ENCODE measurements around the gene GAP43. TPM values are rescaled to one million over a fixed set of nuclear protein-coding genes. Genes with fewer than 3 reads are reported as not detected.
"Not testable (repeated sequence)": the region's sequence is repeated elsewhere in the genome, so short reads cannot be mapped to it uniquely, and the experiment has no call there.

GAP43 gene
- total RNA-seq, 1 donor from 2014 or later, result not detected

DNA sequence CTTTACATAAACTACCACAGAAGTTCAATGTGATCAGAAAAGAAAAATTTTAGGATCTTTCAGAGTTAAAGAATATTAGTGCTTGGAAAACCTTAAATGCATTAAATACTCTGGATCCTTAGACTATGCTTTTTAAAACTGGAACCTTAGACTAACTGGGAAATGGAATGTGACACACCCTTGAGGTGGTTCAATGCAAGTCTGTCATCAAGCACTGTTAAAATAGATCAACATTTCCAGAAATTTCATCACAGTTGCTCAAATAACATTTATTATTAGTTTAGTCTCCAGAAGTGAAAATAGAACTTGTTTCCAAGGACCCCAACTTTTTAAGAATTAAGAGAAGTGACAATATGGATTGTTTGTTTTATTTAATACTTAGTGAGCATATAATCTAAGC, 71.8 kb downstream of the GAP43 start:
- intact Hi-C loops (cut with micrococcal nuclease), result no loop called here

DNA sequence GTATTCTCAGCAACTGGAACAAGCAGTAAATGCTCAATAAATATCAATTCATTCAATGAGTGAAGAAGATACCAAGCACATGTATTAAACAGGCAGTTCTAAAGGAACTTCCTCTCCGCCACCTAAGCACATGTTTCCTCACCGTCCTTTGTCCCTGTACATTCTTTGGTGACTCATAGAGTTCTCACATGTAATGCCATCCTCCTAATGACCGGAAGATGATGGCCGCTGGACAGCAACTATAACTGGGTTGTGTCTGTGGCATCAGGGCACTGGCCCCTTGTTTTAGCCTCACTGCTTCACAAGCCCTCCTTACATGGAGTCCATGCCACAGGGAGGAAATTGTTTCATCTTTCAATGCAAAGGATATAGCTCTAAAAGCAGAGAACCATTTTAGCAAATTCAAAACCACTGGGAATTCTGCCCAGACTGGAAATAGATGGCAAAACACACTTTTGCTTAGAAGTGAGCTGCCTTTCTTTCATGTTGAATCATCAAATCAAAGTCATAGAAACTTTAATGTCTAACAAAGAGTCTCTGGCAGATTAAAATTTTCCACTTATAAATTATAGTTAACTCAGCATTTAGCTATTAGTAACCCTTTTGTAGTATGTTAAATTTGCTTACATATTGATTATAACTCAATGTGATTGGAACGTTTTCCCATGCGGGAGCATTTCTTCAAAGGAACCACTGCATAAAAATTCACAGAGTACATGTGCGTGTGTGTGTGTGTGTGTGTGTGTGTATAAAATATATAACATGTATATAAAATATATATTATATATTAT, 74.1 kb downstream of the GAP43 start:
- intact Hi-C loops (cut with micrococcal nuclease), result no loop called here

DNA sequence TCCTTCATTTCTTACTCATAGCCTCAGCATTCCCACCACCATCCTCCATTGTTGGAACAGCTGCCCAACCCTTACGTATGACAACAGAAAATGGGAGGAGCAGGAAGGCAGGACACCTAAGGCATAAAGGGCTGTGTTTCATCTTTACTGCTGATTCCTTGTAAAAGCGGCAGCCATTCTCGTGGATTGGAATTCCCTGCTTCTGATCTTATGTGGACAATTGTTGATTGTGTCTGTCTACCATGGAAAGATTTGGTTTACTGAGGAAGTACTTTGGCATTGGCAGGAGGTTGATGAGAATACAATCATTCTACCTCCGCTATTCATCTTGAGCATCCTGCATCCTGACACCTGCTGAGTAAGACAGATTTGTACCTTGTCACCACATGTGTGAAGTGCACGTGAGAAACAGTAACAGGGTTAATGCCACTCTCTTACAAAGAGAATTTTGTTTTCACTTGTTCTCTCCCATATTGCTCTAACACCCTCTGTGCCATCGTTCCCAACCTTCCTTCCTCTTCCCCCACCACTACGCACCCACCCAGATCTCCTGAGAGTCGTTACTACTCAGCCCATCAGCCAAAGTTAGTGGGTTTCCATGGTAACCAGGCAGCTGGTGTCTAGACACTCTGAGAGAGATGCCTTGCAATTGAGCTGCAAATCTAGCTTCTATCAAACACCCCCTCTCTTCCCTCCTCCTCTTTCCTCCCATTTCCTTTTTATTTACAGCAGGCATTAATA, 75.7 kb downstream of the GAP43 start:
- intact Hi-C loops (cut with micrococcal nuclease), result no loop called here

DNA sequence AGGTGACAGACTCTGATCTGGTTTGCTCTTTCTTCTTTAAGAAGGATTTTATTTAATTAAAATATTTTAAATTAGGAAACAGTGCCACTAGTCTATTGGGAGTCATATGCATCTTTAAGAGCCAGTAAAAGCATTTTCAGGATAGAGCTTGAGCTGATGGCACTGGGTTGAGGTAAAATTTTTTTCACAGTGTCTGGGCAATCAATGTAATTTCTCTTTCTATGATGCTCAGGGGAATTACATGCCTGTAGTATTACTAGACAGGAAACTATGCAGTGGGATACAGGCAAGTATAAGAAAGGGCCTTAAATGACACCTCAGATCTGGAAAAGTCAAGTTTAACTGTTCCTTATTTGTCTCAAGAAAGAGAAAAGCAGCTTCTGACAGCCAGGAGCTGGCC, 76.4 kb downstream of the GAP43 start:
- intact Hi-C loops (cut with micrococcal nuclease), result no loop called here

GRCh38 chr3:115702598-115702997, 79.3 kb downstream of the GAP43 start:
- intact Hi-C loops (cut with micrococcal nuclease), result no loop called here

DNA sequence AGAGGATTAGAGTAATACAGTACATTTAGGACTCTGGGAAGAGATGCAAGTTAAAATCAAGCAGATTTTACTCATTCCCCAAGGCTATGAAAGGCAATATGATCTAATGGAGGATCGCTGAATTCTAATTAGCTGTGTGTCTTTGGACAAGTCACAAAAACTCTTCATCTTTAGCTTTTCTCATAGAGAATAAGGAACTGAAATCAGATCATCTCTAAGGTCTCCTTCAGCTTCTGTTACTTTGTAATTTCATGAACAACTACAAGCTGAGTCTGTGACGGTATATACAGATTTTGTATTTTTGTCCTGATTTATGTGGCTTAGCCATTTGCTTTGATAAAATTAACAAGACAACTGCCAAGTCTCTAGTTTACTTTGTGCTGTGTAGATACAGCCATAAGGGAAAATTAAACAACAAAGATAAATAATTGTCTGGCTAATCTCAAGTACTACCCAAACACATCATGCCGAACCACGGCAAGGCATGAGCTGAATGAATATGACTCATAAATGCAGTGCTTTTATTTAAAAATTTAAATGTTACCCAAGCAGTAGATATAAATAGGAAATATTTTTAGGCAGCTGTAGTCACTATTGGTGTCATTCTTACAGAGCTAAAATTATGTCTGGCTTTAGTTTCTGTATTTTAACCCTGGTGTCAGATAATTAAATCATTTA, 81.5 kb downstream of the GAP43 start:
- intact Hi-C loops (cut with micrococcal nuclease), result no loop called here

DNA sequence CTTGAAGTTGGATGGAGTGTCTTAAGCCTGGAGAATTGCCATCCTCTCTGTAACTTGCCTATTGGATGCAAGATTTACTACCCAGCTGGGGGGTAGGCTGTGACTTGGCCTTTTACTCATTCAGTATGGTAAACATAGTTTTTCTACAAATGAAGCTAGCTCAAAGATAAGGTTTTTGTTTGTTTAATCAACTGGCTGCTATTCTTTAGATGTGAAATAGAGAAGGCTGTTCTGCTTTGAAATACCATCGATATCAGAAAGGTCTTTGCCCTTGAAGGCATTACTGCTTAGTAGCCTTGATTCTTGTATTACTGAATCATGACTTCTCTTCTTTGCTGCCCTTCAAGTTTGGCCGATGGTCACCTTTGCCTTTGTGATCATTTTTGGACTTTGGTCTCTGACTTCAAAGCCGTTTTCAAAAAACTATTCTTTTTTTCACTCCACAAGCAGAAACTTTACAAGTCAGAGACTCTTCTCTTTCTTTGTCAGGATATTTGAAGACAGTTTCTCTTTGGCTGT, 83.1 kb downstream of the GAP43 start:
- intact Hi-C loops (cut with micrococcal nuclease), result no loop called here

- intact Hi-C loops (cut with micrococcal nuclease), result no loop called here
These were observed 85.2 kb downstream of the GAP43 start for GRCh38 chr3:115708540-115708939.

DNA sequence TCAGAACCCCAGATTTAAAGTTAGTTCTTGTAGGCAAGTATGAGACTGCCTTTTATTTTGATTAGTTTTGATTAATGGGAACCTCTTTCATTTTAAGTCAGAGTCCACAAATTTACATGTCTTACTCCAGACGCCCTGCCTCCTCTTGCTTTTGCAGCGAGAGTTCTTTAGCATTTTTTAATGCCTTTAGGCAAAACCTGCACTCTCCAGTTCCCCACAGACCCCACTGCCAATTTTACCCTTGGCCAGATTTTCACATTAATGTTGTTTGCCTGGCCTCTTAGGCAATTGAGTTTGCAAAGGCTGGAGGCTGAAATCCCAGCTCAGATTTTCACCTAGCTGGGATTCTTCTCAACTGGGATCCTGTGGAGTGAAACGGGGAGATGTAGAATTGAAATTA, 85.8 kb downstream of the GAP43 start:
- intact Hi-C loops (cut with micrococcal nuclease), result no loop called here

DNA sequence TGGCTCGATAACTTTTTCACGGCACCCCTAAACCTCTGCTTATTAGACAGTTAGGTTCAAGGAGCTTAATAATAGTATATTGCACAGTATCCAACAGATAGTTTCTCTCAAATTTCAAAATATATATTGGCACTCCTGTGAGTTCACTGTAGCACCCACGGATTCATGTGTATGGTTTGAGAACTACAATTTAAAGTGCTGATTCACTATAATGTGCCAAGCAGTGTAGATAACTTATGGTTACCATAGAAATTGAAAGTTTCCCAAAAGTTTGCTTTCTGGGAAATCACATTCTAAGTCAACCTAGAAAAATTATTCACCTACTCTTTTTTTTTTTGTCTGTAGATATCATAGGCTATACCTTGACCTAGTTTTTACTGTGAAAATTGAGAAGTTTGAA, 86.6 kb downstream of the GAP43 start:
- intact Hi-C loops (cut with micrococcal nuclease), result no loop called here

- intact Hi-C loops (cut with micrococcal nuclease), result no loop called here
These were observed 87.5 kb downstream of the GAP43 start for GRCh38 chr3:115710799-115711198.

- intact Hi-C loops (cut with micrococcal nuclease), result no loop called here
These were observed 89.6 kb downstream of the GAP43 start for GRCh38 chr3:115712871-115713270.

DNA sequence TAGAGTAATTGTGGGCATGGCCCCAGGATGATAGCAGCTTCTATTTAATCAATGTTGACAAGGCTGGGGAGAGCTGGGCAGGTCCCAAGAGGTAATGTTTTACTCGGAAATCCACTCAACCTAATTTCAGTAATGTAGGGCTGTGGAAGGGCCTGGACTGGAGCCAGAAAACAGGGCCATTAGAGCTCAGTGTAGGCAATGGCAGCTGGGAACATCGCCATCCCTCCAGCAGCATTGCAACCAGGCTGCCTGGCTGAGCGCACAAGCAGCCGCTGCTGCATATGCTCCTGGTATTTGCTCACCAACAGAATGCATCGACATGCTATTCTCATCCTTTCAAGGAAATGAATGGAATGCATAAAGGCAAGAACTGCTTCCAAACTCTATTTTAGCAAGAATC, 90.0 kb downstream of the GAP43 start:
- intact Hi-C loops (cut with micrococcal nuclease), result no loop called here

DNA sequence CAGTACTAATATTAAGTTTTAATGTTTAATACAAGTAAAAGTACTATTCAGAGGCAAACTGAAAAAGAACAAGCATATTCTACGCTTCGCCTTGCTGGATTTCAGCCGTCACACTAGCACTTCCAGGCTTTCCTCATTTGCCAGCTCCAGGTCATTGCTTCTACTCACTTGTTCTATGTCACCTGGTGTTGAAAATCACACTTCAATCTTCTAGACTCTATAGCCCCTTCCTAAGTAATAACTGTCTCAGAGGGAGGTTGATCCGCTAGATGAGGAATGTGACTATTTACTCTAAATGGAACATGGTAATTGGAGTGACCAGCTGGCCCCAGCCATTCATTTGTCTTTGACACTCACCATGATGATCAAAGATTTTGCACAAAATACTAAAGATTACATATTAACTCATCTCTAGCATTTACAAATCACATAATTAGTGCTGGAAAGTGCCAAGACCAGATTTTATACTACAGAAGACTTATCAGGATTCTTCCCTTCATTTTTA, 92.0 kb downstream of the GAP43 start:
- intact Hi-C loops (cut with micrococcal nuclease), result no loop called here

GRCh38 chr3:115720983-115721382, 97.7 kb downstream of the GAP43 start:
- intact Hi-C loops (cut with micrococcal nuclease), result no loop called here

GRCh38 chr3:115725800-115726199, 102.5 kb downstream of the GAP43 start:
- intact Hi-C loops (cut with micrococcal nuclease), result no loop called here

DNA sequence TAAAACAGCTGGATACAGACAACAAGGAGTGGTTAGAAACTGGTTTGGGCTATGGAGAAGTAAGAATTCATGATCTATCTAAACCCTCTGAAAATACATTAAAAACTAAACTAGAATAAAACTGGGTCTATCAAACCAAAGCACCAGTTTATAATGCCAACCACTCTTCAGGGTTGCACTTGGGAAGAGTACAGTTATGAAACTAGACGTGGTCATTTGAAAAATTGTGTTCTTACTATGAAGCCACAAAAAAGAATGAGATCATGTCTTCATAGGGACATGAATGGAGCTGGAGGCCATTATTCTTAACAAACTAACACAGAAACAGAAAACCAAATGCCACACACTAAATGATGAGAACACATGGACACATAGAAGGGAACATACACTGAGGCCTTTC, 103.8 kb downstream of the GAP43 start:
- intact Hi-C loops (cut with micrococcal nuclease), result no loop called here

DNA sequence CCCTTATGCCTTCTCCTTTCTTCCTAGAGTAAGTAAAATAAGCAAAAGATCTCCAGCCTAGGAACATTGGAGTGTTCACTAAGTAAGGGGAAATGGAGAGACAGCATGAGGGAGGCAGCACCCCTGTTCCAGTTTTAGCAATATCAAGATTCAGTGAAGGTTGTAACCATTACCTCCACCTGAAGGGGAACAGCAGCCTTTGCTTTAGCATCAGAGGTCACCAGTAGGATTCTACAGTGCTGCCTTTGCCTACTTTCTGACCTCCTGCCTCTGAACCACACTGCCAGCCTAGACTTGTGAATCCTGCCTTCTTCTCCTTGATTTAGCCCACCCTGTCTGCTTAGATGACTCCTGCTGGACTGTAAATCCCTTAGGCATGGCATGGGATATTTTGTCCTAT, 104.7 kb downstream of the GAP43 start:
- intact Hi-C loops (cut with micrococcal nuclease), result no loop called here

GRCh38 chr3:115736341-115736740, 113.0 kb downstream of the GAP43 start:
- intact Hi-C loops (cut with micrococcal nuclease), result not testable (repeated sequence)

- intact Hi-C loops (cut with micrococcal nuclease), result no loop called here
These were observed 118.3 kb downstream of the GAP43 start for GRCh38 chr3:115741650-115742049.

DNA sequence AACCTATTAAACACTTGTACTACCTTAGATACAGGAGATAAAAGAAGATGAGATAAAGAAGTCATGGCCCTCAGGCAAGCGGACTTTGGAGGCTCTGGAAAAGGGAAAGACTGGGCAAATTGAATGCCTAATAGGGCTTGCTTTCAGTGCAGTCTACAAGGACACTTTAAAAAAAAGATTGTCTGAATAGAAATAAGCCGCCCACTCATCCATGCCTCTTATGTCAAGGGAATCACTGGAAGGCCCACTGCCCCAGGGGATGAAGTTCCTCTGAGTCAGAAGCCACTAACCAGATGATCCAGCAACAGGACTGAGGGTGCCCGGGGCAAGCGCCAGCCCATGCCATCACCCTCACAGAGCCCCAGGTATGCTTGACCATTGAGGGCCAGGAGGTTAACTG, 121.2 kb downstream of the GAP43 start:
- intact Hi-C loops (cut with micrococcal nuclease), result not testable (repeated sequence)

DNA sequence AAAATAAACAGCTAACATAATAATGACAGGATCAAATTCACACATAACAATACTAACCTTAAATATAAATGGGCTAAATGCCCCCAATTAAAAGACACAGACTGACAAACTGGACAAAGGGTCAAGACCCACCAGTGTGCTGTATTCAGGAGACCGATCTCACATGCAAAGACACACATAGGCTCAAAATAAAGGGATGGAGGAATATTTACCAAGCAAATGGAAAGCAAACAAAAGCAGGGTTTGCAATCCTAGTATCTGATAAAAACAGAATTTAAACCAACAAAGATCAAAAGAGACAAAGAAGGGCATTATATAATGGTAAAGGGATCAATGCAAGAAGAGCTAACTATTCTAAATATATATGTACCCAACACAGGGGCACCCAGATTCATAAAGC, 129.7 kb downstream of the GAP43 start:
- intact Hi-C loops (cut with micrococcal nuclease), result not testable (repeated sequence)
